Measurements from ENCODE around the gene ZNF672.

Gene ZNF672

GRCh38 chr1:248808876-248809275, 29.1 kb upstream of the ZNF672 start:
- no peak overlapping the region for H3K4me3 ChIP-seq (ENCODE audit: low read depth, low read length)
- TF ChIP-seq CTCF (IDR thresholded peaks at IDR 0.05; ENCODE audit: borderline replicate concordance, insufficient read depth, low read depth, low read length), result no peak

- H3K4me3 ChIP-seq (ENCODE audit: low read depth, low read length), result no peak overlapping the region
- no peak for TF ChIP-seq CTCF (IDR thresholded peaks at IDR 0.05; ENCODE audit: borderline replicate concordance, insufficient read depth, low read depth, low read length)
These were observed 27.9 kb upstream of the ZNF672 start for GRCh38 chr1:248810000-248810726.

GRCh38 chr1:248810727-248811513, 27.1 kb upstream of the ZNF672 start:
- TF ChIP-seq CTCF (IDR thresholded peaks at IDR 0.05; ENCODE audit: borderline replicate concordance, insufficient read depth, low read depth, low read length), result no peak

GRCh38 chr1:248811514-248812490, 26.2 kb upstream of the ZNF672 start:
- no peak for TF ChIP-seq CTCF (IDR thresholded peaks at IDR 0.05; ENCODE audit: borderline replicate concordance, insufficient read depth, low read depth, low read length)

More at GRCh38 chr1:248810727-248811513, 27.1 kb upstream of the ZNF672 start:
- H3K4me3 ChIP-seq (ENCODE audit: low read depth, low read length), result no peak overlapping the region

GRCh38 chr1:248812736-248813425, 25.1 kb upstream of the ZNF672 start:
- TF ChIP-seq CTCF (IDR thresholded peaks at IDR 0.05; ENCODE audit: borderline replicate concordance, insufficient read depth, low read depth, low read length), result no peak
- H3K4me3 ChIP-seq (ENCODE audit: low read depth, low read length), result no peak overlapping the region

More at GRCh38 chr1:248811514-248812490, 26.2 kb upstream of the ZNF672 start:
- no peak overlapping the region for H3K4me3 ChIP-seq (ENCODE audit: low read depth, low read length)

- H3K4me3 ChIP-seq (ENCODE audit: low read depth, low read length), result no peak overlapping the region
- TF ChIP-seq CTCF (IDR thresholded peaks at IDR 0.05; ENCODE audit: borderline replicate concordance, insufficient read depth, low read depth, low read length), result no peak
These were observed 24.5 kb upstream of the ZNF672 start for GRCh38 chr1:248813546-248813945.

Data from GM12875 (cell line).